ENCODE results near the gene HOPX. TPM values are rescaled to one million over a fixed set of nuclear protein-coding genes. Genes with fewer than 3 reads are reported as not detected.

The HOPX gene
- total and polyA plus RNA-seq, 2 of the 8 experiments (the other 6 are each of a cell fraction or from before 2014, with no cell fraction given), result not detected

- no peak overlapping the region for H3K56ac ChIP-seq (replicated peaks; ENCODE audit: insufficient read length, low read depth, low read length)
- 93% methylated on average over 3 of the region's 4 CpGs; no CpG with 5 or more reads in 1 of the 2 experiments for WGBS, 2 experiments (ENCODE audit: extremely low coverage in 1 of 2, insufficient coverage in 1 of 2, insufficient read length in 1 of 2, insufficient replicate concordance in 2 of 2, low coverage in 1 of 2, low lambda C conversion rate in 2 of 2, missing lambda C conversion rate in 1 of 2)
- no peak overlapping the region for H3K14ac ChIP-seq (ENCODE audit: insufficient read length)
- H3K18ac ChIP-seq (ENCODE audit: extremely low read depth, low read length), result no peak overlapping the region
- CTCF ChIA-PET (ENCODE audit: partially characterized antibody), result interaction anchor here (0.7 to 1.5 kb wide), 5 partner anchors 10 to 71 kb away, joined by 3 to 4 read pairs (median 3); no protein-coding TSS in a partner anchor
- no peaks in the 10 kb centered on the region for H3K27me3 ChIP-seq (replicated peaks in 1 of 4; ENCODE audit: control insufficient read depth in 3 of 4, extremely low read depth in 1 of 4, insufficient read depth in 3 of 4, low read length in 3 of 4)
- H3K23me2 ChIP-seq (ENCODE audit: low read depth, low read length), result no peaks in the 10 kb centered on the region; the same call in 1 of the 2 replicates
- H2BK12ac ChIP-seq (ENCODE audit: low read depth, low read length), result no peak overlapping the region
- no peaks in the 10 kb centered on the region for H4K20me1 ChIP-seq (replicated peaks in 1 of 2; ENCODE audit: control insufficient read depth in 1 of 2, insufficient read depth in 2 of 2, low read length in 2 of 2)
- POLR2A ChIA-PET (ENCODE audit: partially characterized antibody), result interaction anchor here (1.2 kb wide), 1 partner anchor 17 kb away, joined by 3 read pairs; no protein-coding TSS in a partner anchor
- H3K79me1 ChIP-seq (ENCODE audit: low read depth, low read length), result no peaks in the 10 kb centered on the region
- no peak overlapping the region for H3K23ac ChIP-seq (ENCODE audit: insufficient read length)
- FAIRE-seq (no peak), DNase-seq (ENCODE audit: low read depth in 1 of 2, low spot score in 2 of 2) (no peak)
- H4K91ac ChIP-seq (replicated peaks; ENCODE audit: insufficient read length, low read length), result no peak overlapping the region
- no peak overlapping the region for H3K4ac ChIP-seq (replicated peaks; ENCODE audit: insufficient read length, low read depth, low read length)
- H2AFZ ChIP-seq (ENCODE audit: low read length), result no peak overlapping the region
- no peak overlapping the region for H3K4me3 ChIP-seq (ENCODE audit: extremely low read depth in 1 of 4, insufficient read depth in 2 of 4, low read depth in 3 of 4, low read length in 4 of 4)
- no peak overlapping the region for H2BK20ac ChIP-seq (ENCODE audit: low read length)
- H4K5ac ChIP-seq (ENCODE audit: insufficient read length, low read depth, low read length), result no peak overlapping the region
- H2BK15ac ChIP-seq (ENCODE audit: low read length), result no peak overlapping the region
- no peaks in the 10 kb centered on the region for H3K36me3 ChIP-seq (ENCODE audit: control insufficient read depth in 2 of 4, insufficient read depth in 4 of 4, low read length in 3 of 4)
- no peak for TF ChIP-seq CREB1 (IDR thresholded peaks at IDR 0.05)
- no peak for TF ChIP-seq CEBPB (IDR thresholded peaks at IDR 0.05; ENCODE audit: low read depth, low read length)
- TF ChIP-seq TAF7 (optimal IDR thresholded peaks at IDR 0.05; ENCODE audit: borderline replicate concordance, low read depth, low read length), result no peak
- no peak for TF ChIP-seq EZH2 (IDR thresholded peaks at IDR 0.05; ENCODE audit: low read depth, low read length, severe bottlenecking)
- TF ChIP-seq RFX5 (IDR thresholded peaks at IDR 0.05; ENCODE audit: borderline replicate concordance, low read depth, low read length), result no peak
- no peak for TF ChIP-seq GTF2F1 (IDR thresholded peaks at IDR 0.05; ENCODE audit: borderline replicate concordance, low read depth, low read length)
- TF ChIP-seq KDM1A (IDR thresholded peaks at IDR 0.05; ENCODE audit: borderline replicate concordance, low read length), result no peak
- TF ChIP-seq, protein P1, sequence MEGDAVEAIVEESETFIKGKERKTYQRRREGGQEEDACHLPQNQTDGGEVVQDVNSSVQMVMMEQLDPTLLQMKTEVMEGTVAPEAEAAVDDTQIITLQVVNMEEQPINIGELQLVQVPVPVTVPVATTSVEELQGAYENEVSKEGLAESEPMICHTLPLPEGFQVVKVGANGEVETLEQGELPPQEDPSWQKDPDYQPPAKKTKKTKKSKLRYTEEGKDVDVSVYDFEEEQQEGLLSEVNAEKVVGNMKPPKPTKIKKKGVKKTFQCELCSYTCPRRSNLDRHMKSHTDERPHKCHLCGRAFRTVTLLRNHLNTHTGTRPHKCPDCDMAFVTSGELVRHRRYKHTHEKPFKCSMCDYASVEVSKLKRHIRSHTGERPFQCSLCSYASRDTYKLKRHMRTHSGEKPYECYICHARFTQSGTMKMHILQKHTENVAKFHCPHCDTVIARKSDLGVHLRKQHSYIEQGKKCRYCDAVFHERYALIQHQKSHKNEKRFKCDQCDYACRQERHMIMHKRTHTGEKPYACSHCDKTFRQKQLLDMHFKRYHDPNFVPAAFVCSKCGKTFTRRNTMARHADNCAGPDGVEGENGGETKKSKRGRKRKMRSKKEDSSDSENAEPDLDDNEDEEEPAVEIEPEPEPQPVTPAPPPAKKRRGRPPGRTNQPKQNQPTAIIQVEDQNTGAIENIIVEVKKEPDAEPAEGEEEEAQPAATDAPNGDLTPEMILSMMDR (IDR thresholded peaks at IDR 0.05; ENCODE audit: control extremely low read depth in 1 of 3, insufficient read depth in 1 of 3, low read depth in 1 of 3, low read length in 3 of 3), result no peak
- no peaks in the 10 kb centered on the region for H3K4me1 ChIP-seq (replicated peaks in 1 of 4; ENCODE audit: control insufficient read depth in 3 of 4, insufficient read depth in 4 of 4, low read length in 3 of 4)
- H4K8ac ChIP-seq (ENCODE audit: extremely low read depth, insufficient read depth, low read length), result no peak overlapping the region
- H2BK120ac ChIP-seq (replicated peaks; ENCODE audit: low read depth, low read length), result no peak overlapping the region
- H3K9me3 ChIP-seq (ENCODE audit: insufficient read depth in 2 of 2, low read depth in 1 of 2, low read length in 1 of 2), result no peaks in the 10 kb centered on the region
- no peak overlapping the region for H3K9ac ChIP-seq (replicated peaks in 1 of 4; ENCODE audit: extremely low read depth in 1 of 4, low read depth in 3 of 4, low read length in 3 of 4)
- H2AK5ac ChIP-seq (ENCODE audit: low read depth, low read length), result no peak overlapping the region
- H3K4me2 ChIP-seq (ENCODE audit: insufficient read depth in 1 of 2, low read depth in 2 of 2, low read length in 2 of 2), result no peak overlapping the region
- H3K27ac ChIP-seq (ENCODE audit: low read depth, low read length), result no peak overlapping the region
- H2BK5ac ChIP-seq (ENCODE audit: low read depth, low read length), result no peak overlapping the region
- H3K79me2 ChIP-seq (ENCODE audit: control insufficient read depth in 1 of 2, insufficient read depth in 2 of 2, low read length in 2 of 2), result no peaks in the 10 kb centered on the region
Measured at GRCh38 chr4:56728512-56728911, 47.4 kb upstream of the HOPX start.

Measured in H1 (cell line).